T-helper 1 cell treated with Interleukin-12 subunit alpha and Interleukin-12 subunit beta and Interleukin-4 antibody, amounts not matched to agents 30 μg/mL and 1 μg/mL, for 36 hours (primary cell): ENCODE results near the gene MIF.
"Not testable (repeated sequence)": the region's sequence is repeated elsewhere in the genome, so short reads cannot be mapped to it uniquely, and the experiment has no call there.

Experiments
- H3K27ac Mint-ChIP-seq: one replicate; pipeline ENCODE4 v1.8.0; 2021; ENCODE audit warnings: mild to moderate bottlenecking, mixed read lengths
- H3K27me3 Mint-ChIP-seq: one replicate; pipeline ENCODE4 v1.8.0; 2021; ENCODE audit warnings: low read depth, mixed read lengths
- H3K36me3 Mint-ChIP-seq: one replicate; pipeline ENCODE4 v1.8.0; 2021; ENCODE audit warnings: low read depth, mixed read lengths
- H3K4me1 Mint-ChIP-seq: one replicate; pipeline ENCODE4 v1.8.0; 2021; ENCODE audit warnings: low read depth, mixed read lengths
- H3K4me3 Mint-ChIP-seq: one replicate; pipeline ENCODE4 v1.8.0; 2021; ENCODE audit warnings: mild to moderate bottlenecking, moderate library complexity, mixed read lengths
- H3K9me3 Mint-ChIP-seq: one replicate; pipeline ENCODE4 v1.8.0; 2021; ENCODE audit warnings: mixed read lengths

The MIF gene

GRCh38 chr22:23892130-23892529, 2.1 kb upstream of the MIF start:
- H3K9me3 Mint-ChIP-seq, result no peaks in the 10 kb centered on the region
- peak overlapping the region; percentile 95 for H3K27ac Mint-ChIP-seq
- H3K27me3 Mint-ChIP-seq, result no peaks in the 10 kb centered on the region
- H3K4me3 Mint-ChIP-seq, result no peak overlapping the region
- H3K4me1 Mint-ChIP-seq, result peaks cover 18% of the 10 kb centered on the region
- peaks cover 16% of the 10 kb centered on the region for H3K36me3 Mint-ChIP-seq

GRCh38 chr22:23892706-23893105, 1.5 kb upstream of the MIF start:
- Mint-ChIP-seq H3K9me3 (no peaks in the 10 kb centered on the region), H3K36me3 (peaks cover 21% of the 10 kb centered on the region), H3K27ac (peak overlapping the region; percentile 95), H3K4me3 (peak overlapping the region; percentile 64), H3K27me3 (no peaks in the 10 kb centered on the region), H3K4me1 (peaks cover 18% of the 10 kb centered on the region)

- no peaks in the 10 kb centered on the region for H3K9me3 Mint-ChIP-seq
- peak overlapping the region; percentile 90 for H3K4me3 Mint-ChIP-seq
Measured at GRCh38 chr22:23893121-23893944, 850 bp upstream of the MIF start.

GRCh38 chr22:23894710-23895598, 771 bp downstream of the MIF start:
- H3K27me3 Mint-ChIP-seq, result peaks cover 2% of the 10 kb centered on the region
- H3K27ac Mint-ChIP-seq, result peak overlapping the region; percentile 95
- H3K4me3 Mint-ChIP-seq, result peak overlapping the region; percentile 90
- peaks cover 4% of the 10 kb centered on the region for H3K9me3 Mint-ChIP-seq
- peaks cover 18% of the 10 kb centered on the region for H3K4me1 Mint-ChIP-seq
- peaks cover 35% of the 10 kb centered on the region for H3K36me3 Mint-ChIP-seq

More at GRCh38 chr22:23893121-23893944, 850 bp upstream of the MIF start:
- H3K36me3 Mint-ChIP-seq, result peaks cover 24% of the 10 kb centered on the region
- H3K27ac Mint-ChIP-seq, result peak overlapping the region; percentile 95
- no peaks in the 10 kb centered on the region for H3K27me3 Mint-ChIP-seq
- H3K4me1 Mint-ChIP-seq, result peaks cover 18% of the 10 kb centered on the region

GRCh38 chr22:23895599-23896144, 1.5 kb downstream of the MIF start:
- H3K36me3 Mint-ChIP-seq, result peaks cover 37% of the 10 kb centered on the region
- peak overlapping the region; percentile 89 for H3K27ac Mint-ChIP-seq
- peaks cover 2% of the 10 kb centered on the region for H3K27me3 Mint-ChIP-seq
- H3K4me1 Mint-ChIP-seq, result peaks cover 18% of the 10 kb centered on the region
- H3K9me3 Mint-ChIP-seq, result peaks cover 8% of the 10 kb centered on the region
- peak overlapping the region; percentile 90 for H3K4me3 Mint-ChIP-seq

GRCh38 chr22:23896166-23896522, 2.0 kb downstream of the MIF start:
- Mint-ChIP-seq H3K9me3 (peaks cover 10% of the 10 kb centered on the region), H3K4me3 (peak overlapping the region; percentile 90), H3K27me3 (peaks cover 6% of the 10 kb centered on the region), H3K4me1 (peaks cover 18% of the 10 kb centered on the region), H3K36me3 (peaks cover 39% of the 10 kb centered on the region), H3K27ac (no peak overlapping the region)

GRCh38 chr22:23896523-23897186, 2.5 kb downstream of the MIF start:
- H3K4me1 Mint-ChIP-seq, result peaks cover 18% of the 10 kb centered on the region
- H3K4me3 Mint-ChIP-seq, result peak overlapping the region; percentile 45
- H3K27me3 Mint-ChIP-seq, result peaks cover 7% of the 10 kb centered on the region
- peaks cover 39% of the 10 kb centered on the region for H3K36me3 Mint-ChIP-seq
- no peak overlapping the region for H3K27ac Mint-ChIP-seq
- peaks cover 10% of the 10 kb centered on the region for H3K9me3 Mint-ChIP-seq

- H3K4me1 Mint-ChIP-seq, result peaks cover 18% of the 10 kb centered on the region
- peak overlapping the region; percentile 45 for H3K4me3 Mint-ChIP-seq
- H3K27ac Mint-ChIP-seq, result no peak overlapping the region
- peaks cover 39% of the 10 kb centered on the region for H3K36me3 Mint-ChIP-seq
- peaks cover 7% of the 10 kb centered on the region for H3K27me3 Mint-ChIP-seq
- H3K9me3 Mint-ChIP-seq, result peaks cover 10% of the 10 kb centered on the region
Measured at GRCh38 chr22:23897320-23897719, 3.1 kb downstream of the MIF start.

- peaks cover 39% of the 10 kb centered on the region for H3K36me3 Mint-ChIP-seq
- no peak overlapping the region for H3K27ac Mint-ChIP-seq
- peaks cover 13% of the 10 kb centered on the region for H3K4me1 Mint-ChIP-seq
- H3K9me3 Mint-ChIP-seq, result peaks cover 10% of the 10 kb centered on the region
- peaks cover 7% of the 10 kb centered on the region for H3K27me3 Mint-ChIP-seq
- no peak overlapping the region for H3K4me3 Mint-ChIP-seq
Measured at GRCh38 chr22:23898006-23898974, 4.1 kb downstream of the MIF start.

GRCh38 chr22:23899042-23899745, 5.0 kb downstream of the MIF start:
- Mint-ChIP-seq H3K36me3 (peaks cover 39% of the 10 kb centered on the region), H3K27me3 (peaks cover 9% of the 10 kb centered on the region), H3K4me1 (peaks cover 9% of the 10 kb centered on the region), H3K9me3 (peaks cover 10% of the 10 kb centered on the region), H3K4me3 (no peak overlapping the region), H3K27ac (no peak overlapping the region)

- H3K4me3 Mint-ChIP-seq, H3K27ac Mint-ChIP-seq, H3K9me3 Mint-ChIP-seq: not testable (repeated sequence)
- Mint-ChIP-seq H3K4me1 (peaks cover 18% of the 10 kb centered on the region), H3K27me3 (peaks cover 11% of the 10 kb centered on the region), H3K36me3 (peaks cover 35% of the 10 kb centered on the region)
Measured at GRCh38 chr22:23900227-23900626, 6.0 kb downstream of the MIF start.

- H3K4me3 Mint-ChIP-seq, result no peak overlapping the region
- peaks cover 11% of the 10 kb centered on the region for H3K27me3 Mint-ChIP-seq
- H3K27ac Mint-ChIP-seq, result no peak overlapping the region
- peaks cover 10% of the 10 kb centered on the region for H3K9me3 Mint-ChIP-seq
- H3K36me3 Mint-ChIP-seq, result peaks cover 27% of the 10 kb centered on the region
- peaks cover 15% of the 10 kb centered on the region for H3K4me1 Mint-ChIP-seq
Measured at GRCh38 chr22:23901600-23901999, 7.4 kb downstream of the MIF start.
